Ovary (tissue), 3 donors: Measurements from ENCODE around the gene LRRC15.

ENCODE experiments used
- POLR2A ChIP-seq: fragments of 450-650 bp; IDR thresholded peaks from one replicate; pipeline ENCODE4 v1.6.1; 2017; ENCODE audit warnings: antibody characterized with exemption, mild to moderate bottlenecking, moderate library complexity
- TF ChIP-seq, protein P1 (sequence below), 3 donors: fragments of 450-650 bp in 2 of 3; fragments of 200-600 bp in 1 of 3; IDR thresholded peaks; one replicate each; pipeline versions ENCODE4 v1.5.1 to v1.8.0; 2016 to 2022; ENCODE audit warnings: antibody characterized with exemption in 3 of 3, mild to moderate bottlenecking in 1 of 3
- donor health status: DM: no; HTN: no; CAD: no.

- TF ChIP-seq, protein P1, sequence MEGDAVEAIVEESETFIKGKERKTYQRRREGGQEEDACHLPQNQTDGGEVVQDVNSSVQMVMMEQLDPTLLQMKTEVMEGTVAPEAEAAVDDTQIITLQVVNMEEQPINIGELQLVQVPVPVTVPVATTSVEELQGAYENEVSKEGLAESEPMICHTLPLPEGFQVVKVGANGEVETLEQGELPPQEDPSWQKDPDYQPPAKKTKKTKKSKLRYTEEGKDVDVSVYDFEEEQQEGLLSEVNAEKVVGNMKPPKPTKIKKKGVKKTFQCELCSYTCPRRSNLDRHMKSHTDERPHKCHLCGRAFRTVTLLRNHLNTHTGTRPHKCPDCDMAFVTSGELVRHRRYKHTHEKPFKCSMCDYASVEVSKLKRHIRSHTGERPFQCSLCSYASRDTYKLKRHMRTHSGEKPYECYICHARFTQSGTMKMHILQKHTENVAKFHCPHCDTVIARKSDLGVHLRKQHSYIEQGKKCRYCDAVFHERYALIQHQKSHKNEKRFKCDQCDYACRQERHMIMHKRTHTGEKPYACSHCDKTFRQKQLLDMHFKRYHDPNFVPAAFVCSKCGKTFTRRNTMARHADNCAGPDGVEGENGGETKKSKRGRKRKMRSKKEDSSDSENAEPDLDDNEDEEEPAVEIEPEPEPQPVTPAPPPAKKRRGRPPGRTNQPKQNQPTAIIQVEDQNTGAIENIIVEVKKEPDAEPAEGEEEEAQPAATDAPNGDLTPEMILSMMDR (IDR thresholded peaks at IDR 0.05), result no peak
- no peak for TF ChIP-seq POLR2A
Measured at GRCh38 chr3:194322678-194323211, 46.8 kb downstream of the LRRC15 start.
